ENCODE data around the gene LIPC.
A peak's percentile ranks its signal among the peaks of the same experiment; 100 is the strongest.

LIPC gene

GRCh38 chr15:58543664-58544335, 112.0 kb downstream of the LIPC start:
- no peak for DNase-seq

DNA sequence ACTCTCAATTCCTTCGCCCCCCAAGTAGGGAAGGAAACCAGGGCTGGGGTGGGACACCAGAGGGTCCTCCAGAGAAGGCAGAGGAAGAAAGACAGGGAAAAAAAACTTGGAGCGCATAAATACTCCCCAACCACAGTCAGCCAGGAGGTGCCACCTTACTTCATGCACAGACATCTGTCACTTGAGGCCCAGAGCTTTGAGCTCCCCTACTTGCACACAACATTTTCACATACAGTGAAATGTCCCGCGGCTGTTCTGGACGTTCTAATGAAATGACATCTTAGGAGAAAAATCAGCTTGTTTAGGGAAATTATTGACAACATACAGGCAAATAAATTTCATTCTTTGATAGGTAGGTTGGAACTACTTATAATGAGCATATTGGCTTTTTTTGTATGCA, 113.0 kb downstream of the LIPC start:
- no peak for DNase-seq

DNA sequence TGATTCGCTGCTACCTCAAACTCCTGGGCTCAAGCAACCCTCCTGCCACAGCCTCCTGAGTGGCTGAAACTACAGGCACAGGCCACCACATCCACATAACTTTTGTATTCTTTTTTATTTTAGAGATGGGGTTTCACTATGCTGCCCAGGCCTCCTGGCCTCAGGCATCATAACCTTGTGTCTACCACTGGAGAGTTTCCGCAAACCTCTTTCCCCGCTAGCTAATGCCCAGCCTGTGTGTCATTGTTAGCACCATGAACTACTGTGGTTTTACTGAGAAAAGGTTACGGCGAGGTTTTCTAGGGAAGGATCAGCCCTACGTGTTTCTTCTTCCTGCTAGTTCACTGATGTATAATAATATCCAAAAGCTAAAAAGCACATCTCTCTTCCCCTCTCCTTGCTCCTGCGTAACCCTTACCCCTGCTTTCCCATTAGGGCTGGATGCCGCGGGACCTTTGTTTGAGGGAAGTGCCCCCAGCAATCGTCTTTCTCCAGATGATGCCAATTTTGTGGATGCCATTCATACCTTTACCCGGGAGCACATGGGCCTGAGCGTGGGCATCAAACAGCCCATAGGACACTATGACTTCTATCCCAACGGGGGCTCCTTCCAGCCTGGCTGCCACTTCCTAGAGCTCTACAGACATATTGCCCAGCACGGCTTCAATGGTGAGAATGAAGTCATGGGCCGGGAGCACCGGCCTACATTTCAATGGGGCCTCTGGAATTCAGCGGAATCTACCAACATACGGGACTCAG, 113.7 kb downstream of the LIPC start:
- DNase-seq: peak; percentile 47 to 53

GRCh38 chr15:58546066-58546591, 114.3 kb downstream of the LIPC start:
- DNase-seq: no peak

DNA sequence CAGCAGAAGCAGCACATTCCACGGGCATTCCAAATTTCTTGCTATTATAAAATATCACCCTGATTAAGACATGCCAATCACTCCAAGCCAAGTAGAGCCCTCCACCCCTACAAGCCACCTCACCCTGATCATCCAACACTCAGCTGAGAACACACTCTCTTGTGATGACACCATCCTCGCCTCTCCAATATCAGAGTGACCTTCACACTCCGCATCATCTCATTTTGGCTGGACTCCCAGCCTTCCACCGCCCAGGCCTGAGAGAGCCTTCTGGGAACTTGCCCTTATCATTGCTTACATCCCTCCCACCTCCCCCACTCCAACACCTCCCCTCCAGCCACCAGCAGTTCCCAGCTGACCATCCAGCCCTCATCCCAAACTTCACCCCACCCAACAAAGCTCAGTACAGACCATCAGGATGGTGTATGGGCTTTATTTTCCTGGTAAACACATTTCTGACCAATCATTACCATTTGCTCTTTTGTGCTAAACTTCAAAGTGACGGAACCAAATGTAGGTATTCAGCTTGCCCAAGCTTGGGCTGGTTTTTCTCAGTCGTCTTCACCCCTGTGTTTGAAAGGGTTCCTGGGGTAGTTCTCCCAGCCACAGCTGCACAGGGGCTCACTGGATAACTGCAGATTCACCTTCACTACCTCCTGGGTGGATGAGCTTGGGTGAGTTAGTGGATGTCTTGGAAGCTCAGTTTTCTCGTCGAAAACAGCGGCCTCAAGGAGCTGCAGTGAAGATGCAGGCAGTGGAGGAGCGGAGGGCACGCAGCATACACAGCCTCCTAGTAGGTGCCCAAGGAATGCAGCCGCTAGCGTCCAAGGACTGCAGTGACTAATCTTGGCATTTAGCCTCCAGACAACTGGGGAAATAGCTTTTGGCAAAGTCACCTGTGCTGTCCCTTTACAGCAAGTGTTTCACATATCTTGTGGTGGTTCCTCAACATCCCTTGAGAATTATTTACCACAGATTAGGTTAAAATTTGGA, 115.1 kb downstream of the LIPC start:
- no peak for DNase-seq

- DNase-seq: no peak
Observed at GRCh38 chr15:58547628-58548307, 116.0 kb downstream of the LIPC start.

GRCh38 chr15:58548308-58549012, 116.7 kb downstream of the LIPC start:
- no peak for DNase-seq

- DNase-seq: no peak
Observed at GRCh38 chr15:58549013-58549784, 117.4 kb downstream of the LIPC start.

GRCh38 chr15:58549785-58550074, 117.9 kb downstream of the LIPC start:
- DNase-seq: no peak

DNA sequence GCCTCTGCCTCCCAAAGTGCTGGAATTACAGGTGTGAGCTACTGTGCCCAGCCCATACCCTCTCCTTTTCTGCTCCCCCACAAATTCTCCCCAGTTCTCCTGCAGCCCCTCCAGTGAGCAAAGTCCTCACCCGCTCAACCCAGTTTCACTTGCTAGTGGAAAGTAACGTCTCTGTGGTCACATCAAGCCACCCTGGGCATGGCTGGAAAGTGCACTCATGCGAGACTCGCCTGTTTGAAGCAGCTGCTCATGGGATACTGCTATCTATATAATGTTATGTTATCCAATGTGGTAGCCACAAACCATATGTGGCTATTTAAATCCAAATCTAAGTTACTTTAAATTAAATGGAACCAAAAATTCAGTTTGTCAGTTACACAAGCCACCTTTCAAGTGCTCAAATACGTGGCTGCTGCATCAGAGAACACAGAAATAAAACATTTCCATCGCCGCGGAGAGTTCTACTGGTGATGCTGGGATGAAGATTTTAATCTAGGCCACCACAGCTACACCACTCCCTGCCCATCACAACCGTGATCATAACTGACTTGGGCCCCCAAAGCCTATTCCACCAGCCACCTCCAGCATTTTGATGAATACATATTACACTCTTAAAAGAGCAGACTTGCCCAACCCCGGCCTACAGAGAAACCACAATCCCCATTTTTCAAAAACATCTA, 119.4 kb downstream of the LIPC start:
- DNase-seq: peak in 1 of 2 donors; percentile 14

DNA sequence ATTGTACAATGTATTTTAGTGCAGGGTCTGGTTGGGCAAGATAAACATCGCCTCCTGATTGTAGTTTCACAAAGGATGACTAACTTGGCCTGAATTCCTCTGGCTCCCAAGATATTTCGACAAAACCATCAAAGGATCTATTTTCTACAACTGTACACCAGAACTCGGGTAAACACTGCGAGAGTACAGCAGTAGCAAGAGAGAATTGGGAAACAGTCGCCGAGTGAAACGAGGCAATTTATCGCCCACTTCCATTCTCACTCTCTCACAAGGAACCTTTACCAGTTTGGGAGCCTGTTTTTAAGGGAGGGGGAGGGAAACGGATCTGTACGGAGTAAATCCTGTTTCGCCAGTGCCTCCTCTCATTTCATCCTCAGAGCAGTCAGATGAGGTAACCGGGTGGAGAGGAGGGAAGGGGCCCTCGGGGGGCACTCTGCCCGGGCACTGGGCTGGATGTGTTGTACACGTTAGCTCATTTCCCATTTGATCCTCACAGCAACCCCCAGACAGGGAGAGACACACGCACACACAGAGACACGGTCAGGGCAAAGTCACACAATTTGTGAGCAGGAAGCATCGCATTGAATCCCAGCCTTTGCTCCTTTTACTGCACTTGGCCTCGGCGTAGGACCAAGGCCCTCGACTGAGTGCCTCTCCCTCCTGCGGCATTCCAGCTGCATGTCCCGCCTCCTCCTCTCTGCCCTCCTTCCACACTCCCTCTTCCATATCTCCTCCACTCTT, 120.1 kb downstream of the LIPC start:
- no peak for DNase-seq

GRCh38 chr15:58552505-58553364, 120.9 kb downstream of the LIPC start:
- no peak for DNase-seq

- no peak for DNase-seq
Observed at GRCh38 chr15:58553365-58553918, 121.7 kb downstream of the LIPC start.

DNA sequence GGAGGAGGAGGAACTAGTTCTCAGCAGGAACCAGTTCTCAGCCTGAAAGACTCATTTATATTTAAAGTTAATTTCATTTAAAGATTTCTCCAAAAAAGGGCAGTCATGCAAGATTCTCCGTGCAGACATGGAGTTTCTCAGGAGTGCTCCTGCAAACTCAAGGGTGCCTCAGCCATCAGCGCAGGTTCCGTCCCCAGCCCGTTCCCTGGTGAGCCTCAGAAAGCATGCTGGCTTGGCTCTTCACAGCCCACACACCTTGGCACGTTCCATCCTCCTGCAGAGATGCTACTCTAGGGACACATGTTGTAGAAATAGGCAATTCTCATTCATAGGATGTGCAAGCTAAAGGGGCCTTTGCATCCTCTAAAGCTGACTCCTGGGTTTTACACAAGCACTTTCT, 123.0 kb downstream of the LIPC start:
- no peak for DNase-seq

- DNase-seq: no peak
Observed at GRCh38 chr15:58555162-58556027, 123.6 kb downstream of the LIPC start.

DNA sequence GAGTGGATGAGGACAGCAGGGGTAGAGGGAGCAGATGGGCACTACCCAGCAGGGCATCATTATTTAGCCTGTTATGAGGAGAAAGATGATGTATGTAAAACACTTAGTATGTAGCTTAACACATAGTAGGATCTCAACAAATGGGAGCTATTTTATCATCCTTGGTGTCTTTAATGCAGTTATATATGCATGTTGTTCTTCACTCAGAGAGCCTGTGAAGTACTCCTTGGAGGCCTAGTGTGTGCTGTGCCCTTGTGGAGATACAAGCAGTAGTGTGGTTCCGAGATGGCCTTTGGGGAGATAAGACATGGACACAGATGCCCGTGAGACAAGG, 124.2 kb downstream of the LIPC start:
- no peak for DNase-seq

- DNase-seq: no peak
Observed at GRCh38 chr15:58556541-58556940, 124.8 kb downstream of the LIPC start.

GRCh38 chr15:58558777-58559176, 127.0 kb downstream of the LIPC start:
- DNase-seq: no peak
